Peyer's patch (tissue), 4 donors: Measurements from ENCODE around the gene PLEKHM3. TPM values are rescaled to one million over a fixed set of nuclear protein-coding genes. Genes with fewer than 3 reads are reported as not detected.

Source experiments
- DNase-seq, 3 donors: peaks; one replicate each; pipeline ENCODE4 v3.0.0-alpha.2; 2017 to 2019
- H3K27ac ChIP-seq, 4 donors: fragments of 200-600 bp; sonication (generic); one replicate each; pipeline ENCODE4 v1.5.1; 2016 to 2019
- H3K27me3 ChIP-seq, 2 donors: fragments of 200-600 bp; sonication (generic); one replicate each; pipeline ENCODE4 v1.5.1; 2019
- H3K36me3 ChIP-seq, 3 donors: fragments of 200-600 bp; sonication (generic); one replicate each; pipeline ENCODE4 v1.5.1; 2016 to 2019
- H3K4me1 ChIP-seq, 4 donors: fragments of 200-600 bp; sonication (generic); one replicate each; pipeline ENCODE4 v1.5.1; 2016 to 2019
- H3K4me3 ChIP-seq, 4 donors: fragments of 200-600 bp; sonication (generic); 1 replicate in 3 of 4; 2 replicates in 1 of 4; pipeline ENCODE4 v1.5.1; 2016 to 2019; ENCODE audit warnings: mild to moderate bottlenecking in 1 of 4
- H3K9me3 ChIP-seq, 4 donors: fragments of 200-600 bp; sonication (generic); one replicate each; pipeline ENCODE4 v1.5.1; 2016 to 2019; ENCODE audit warnings: mild to moderate bottlenecking in 1 of 4
- CTCF ChIP-seq, 6 experiments: fragments of 450-650 bp in 4 of 6; fragments of 200-600 bp in 2 of 6; sonication (generic) in 1 of 6; IDR thresholded peaks; one replicate each; pipeline ENCODE4 v1.5.1; 2017 to 2019; ENCODE audit warnings: antibody characterized with exemption in 6 of 6, mild to moderate bottlenecking in 3 of 6, moderate library complexity in 1 of 6
- POLR2A ChIP-seq, 2 donors: fragments of 450-650 bp; IDR thresholded peaks; one replicate each; pipeline ENCODE4 v1.5.1; 2017; ENCODE audit warnings: antibody characterized with exemption in 2 of 2, mild to moderate bottlenecking in 2 of 2, moderate library complexity in 2 of 2
- total RNA-seq, 4 donors: library from RNA; depleted of rRNA; stranded (reverse); fragments of >200 nt; gene quantifications; one replicate each; pipeline ENCODE4 v1.1.0, GENCODE V29; 2016

The PLEKHM3 gene
- total RNA-seq, 4 donors from 2014 or later, result 14.4 to 45.4 (median 22.7) TPM

GRCh38 chr2:207928079-207928478 lies 97.2 kb downstream of the PLEKHM3 start:
- no peaks in the 10 kb centered on the region for H3K9me3 ChIP-seq
- H3K36me3 ChIP-seq, result no peaks in the 10 kb centered on the region
- no peak overlapping the region for H3K4me3 ChIP-seq
- no peak overlapping the region for H3K27ac ChIP-seq
- H3K4me1 ChIP-seq, result no peaks in the 10 kb centered on the region
- H3K27me3 ChIP-seq, result no peaks in the 10 kb centered on the region
- no peak for DNase-seq
- TF ChIP-seq CTCF (IDR thresholded peaks at IDR 0.05), result no peak
- TF ChIP-seq POLR2A (IDR thresholded peaks at IDR 0.05), result no peak

- Histone ChIP-seq H3K27me3 (no peaks in the 10 kb centered on the region), H3K27ac (peak overlapping the region in 3 of 4 donors; percentile 8 to 64 (median 62)), H3K9me3 (no peaks in the 10 kb centered on the region), H3K4me1 (no peaks in the 10 kb centered on the region), H3K36me3 (no peaks in the 10 kb centered on the region), H3K4me3 (no peak overlapping the region)
- DNase-seq, result no peak
- TF ChIP-seq POLR2A (IDR thresholded peaks at IDR 0.05) (no peak), CTCF (IDR thresholded peaks at IDR 0.05) (no peak)
Measured at GRCh38 chr2:207926989-207927300, 98.4 kb downstream of the PLEKHM3 start.

GRCh38 chr2:207926133-207926988 lies 99.0 kb downstream of the PLEKHM3 start:
- Histone ChIP-seq H3K4me1 (no peaks in the 10 kb centered on the region), H3K4me3 (no peak overlapping the region), H3K9me3 (no peaks in the 10 kb centered on the region), H3K27ac (peak overlapping the region; percentile 6 to 64 (median 54)), H3K36me3 (no peaks in the 10 kb centered on the region), H3K27me3 (no peaks in the 10 kb centered on the region)
- peak in 1 of 3 donors; percentile 53 for DNase-seq
- TF ChIP-seq POLR2A (IDR thresholded peaks at IDR 0.05) (no peak), CTCF (IDR thresholded peaks at IDR 0.05) (no peak)

- Histone ChIP-seq H3K27ac (peak overlapping the region; percentile 6 to 64 (median 48)), H3K27me3 (no peaks in the 10 kb centered on the region), H3K4me3 (no peak overlapping the region), H3K4me1 (no peaks in the 10 kb centered on the region), H3K9me3 (no peaks in the 10 kb centered on the region), H3K36me3 (no peaks in the 10 kb centered on the region)
- no peak for TF ChIP-seq CTCF (IDR thresholded peaks at IDR 0.05)
- no peak for TF ChIP-seq POLR2A (IDR thresholded peaks at IDR 0.05)
- DNase-seq, result no peak
Measured at GRCh38 chr2:207925601-207926000, 99.7 kb downstream of the PLEKHM3 start.

- no peaks in the 10 kb centered on the region for H3K4me1 ChIP-seq
- no peaks in the 10 kb centered on the region for H3K9me3 ChIP-seq
- no peak overlapping the region for H3K4me3 ChIP-seq
- no peak overlapping the region for H3K27ac ChIP-seq
- TF ChIP-seq POLR2A (IDR thresholded peaks at IDR 0.05), result no peak
- TF ChIP-seq CTCF (IDR thresholded peaks at IDR 0.05), result no peak
- DNase-seq, result no peak
- no peaks in the 10 kb centered on the region for H3K27me3 ChIP-seq
- H3K36me3 ChIP-seq, result no peaks in the 10 kb centered on the region
Measured at GRCh38 chr2:207921606-207922005, 103.7 kb downstream of the PLEKHM3 start.
